OCI-LY3 (cell line): ENCODE results near the gene ADGRE1.

ENCODE experiments used
- EZH2phosphoT487 ChIP-seq: fragments of 200-600 bp; shearing (Covaris generic); IDR thresholded peaks from 2 replicates; pipeline ENCODE4 v1.6.1; 2018; ENCODE audit warnings: antibody characterized with exemption, mixed run types, low read depth
- TF ChIP-seq, protein P1 (sequence below): fragments of 200-600, 300-600 bp; sonication (generic); IDR thresholded peaks from 2 replicates; pipeline ENCODE4 v1.5.1; 2014; ENCODE audit warnings: antibody characterized with exemption, low read length, low read depth

- TF ChIP-seq, protein P1, sequence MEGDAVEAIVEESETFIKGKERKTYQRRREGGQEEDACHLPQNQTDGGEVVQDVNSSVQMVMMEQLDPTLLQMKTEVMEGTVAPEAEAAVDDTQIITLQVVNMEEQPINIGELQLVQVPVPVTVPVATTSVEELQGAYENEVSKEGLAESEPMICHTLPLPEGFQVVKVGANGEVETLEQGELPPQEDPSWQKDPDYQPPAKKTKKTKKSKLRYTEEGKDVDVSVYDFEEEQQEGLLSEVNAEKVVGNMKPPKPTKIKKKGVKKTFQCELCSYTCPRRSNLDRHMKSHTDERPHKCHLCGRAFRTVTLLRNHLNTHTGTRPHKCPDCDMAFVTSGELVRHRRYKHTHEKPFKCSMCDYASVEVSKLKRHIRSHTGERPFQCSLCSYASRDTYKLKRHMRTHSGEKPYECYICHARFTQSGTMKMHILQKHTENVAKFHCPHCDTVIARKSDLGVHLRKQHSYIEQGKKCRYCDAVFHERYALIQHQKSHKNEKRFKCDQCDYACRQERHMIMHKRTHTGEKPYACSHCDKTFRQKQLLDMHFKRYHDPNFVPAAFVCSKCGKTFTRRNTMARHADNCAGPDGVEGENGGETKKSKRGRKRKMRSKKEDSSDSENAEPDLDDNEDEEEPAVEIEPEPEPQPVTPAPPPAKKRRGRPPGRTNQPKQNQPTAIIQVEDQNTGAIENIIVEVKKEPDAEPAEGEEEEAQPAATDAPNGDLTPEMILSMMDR: peak; percentile 54
- TF ChIP-seq EZH2phosphoT487: no peak
Observed at GRCh38 chr19:6963937-6964336, 76.6 kb downstream of the ADGRE1 start.
